ENCODE data around the gene MALAT1. TPM values are rescaled to one million over a fixed set of nuclear protein-coding genes. Genes with fewer than 3 reads are reported as not detected.

The MALAT1 gene
- total RNA-seq, 1 donor from 2014 or later, result 8,553 TPM

DNA sequence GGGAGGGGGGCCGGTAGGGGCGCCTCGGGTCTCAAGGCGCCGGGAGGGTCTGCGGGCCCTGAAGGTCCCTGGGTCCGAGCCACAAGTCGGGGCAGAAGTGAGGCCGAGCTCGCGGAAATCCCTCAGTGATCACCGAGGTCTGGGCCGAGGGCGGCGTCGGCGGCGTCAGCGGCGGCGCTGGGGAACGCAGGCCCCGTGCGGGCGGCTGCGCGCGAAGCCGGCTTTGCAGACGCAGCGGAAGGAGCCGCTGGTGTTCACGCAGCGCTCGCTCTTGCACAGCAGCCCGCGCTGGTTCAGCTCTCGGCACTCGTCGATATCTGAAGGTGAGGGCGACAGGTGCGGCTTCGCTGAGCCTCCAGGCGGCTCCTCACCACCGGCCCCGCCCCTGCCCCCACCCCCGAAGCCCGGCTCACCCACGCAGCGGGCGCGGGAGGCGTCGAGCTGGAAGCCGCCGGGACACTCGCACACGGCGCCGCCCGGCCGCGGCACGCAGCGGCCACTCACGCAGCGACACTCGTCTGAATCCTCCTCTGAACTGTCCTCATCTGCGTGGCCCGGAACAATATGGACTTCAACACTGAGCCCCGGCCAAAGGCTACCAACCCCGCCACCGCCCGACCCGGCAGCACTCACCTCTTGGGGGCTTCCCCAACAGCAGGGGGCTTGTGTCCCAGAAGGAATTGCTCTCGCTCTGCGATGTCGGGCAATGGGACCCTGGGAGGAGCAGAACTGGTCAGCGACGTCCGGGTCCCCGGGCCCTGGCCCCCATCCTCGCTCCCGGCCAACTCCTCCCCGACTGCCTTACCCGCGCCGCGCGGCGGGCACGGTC is 40.3 kb downstream of the MALAT1 start:
- H3K36me3 ChIP-seq, result peaks cover 51 to 63% of the 10 kb centered on the region in 2 donors
- peaks cover 16 to 22% of the 10 kb centered on the region in 2 donors for H3K4me1 ChIP-seq
- H3K4me3 ChIP-seq, result peak overlapping the region; percentile 58 to 68
- no peak for DNase-seq (ENCODE audit: low spot score in 2 of 2)
- peak overlapping the region; percentile 80 to 90 for H3K27ac ChIP-seq
- intact Hi-C loops (cut with DNase I), result no loop called here
- TF ChIP-seq, protein P1, sequence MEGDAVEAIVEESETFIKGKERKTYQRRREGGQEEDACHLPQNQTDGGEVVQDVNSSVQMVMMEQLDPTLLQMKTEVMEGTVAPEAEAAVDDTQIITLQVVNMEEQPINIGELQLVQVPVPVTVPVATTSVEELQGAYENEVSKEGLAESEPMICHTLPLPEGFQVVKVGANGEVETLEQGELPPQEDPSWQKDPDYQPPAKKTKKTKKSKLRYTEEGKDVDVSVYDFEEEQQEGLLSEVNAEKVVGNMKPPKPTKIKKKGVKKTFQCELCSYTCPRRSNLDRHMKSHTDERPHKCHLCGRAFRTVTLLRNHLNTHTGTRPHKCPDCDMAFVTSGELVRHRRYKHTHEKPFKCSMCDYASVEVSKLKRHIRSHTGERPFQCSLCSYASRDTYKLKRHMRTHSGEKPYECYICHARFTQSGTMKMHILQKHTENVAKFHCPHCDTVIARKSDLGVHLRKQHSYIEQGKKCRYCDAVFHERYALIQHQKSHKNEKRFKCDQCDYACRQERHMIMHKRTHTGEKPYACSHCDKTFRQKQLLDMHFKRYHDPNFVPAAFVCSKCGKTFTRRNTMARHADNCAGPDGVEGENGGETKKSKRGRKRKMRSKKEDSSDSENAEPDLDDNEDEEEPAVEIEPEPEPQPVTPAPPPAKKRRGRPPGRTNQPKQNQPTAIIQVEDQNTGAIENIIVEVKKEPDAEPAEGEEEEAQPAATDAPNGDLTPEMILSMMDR (IDR thresholded peaks at IDR 0.05), result no peak
- H3K9me3 ChIP-seq, result no peaks in the 10 kb centered on the region
- H3K27me3 ChIP-seq, result no peaks in the 10 kb centered on the region

DNA sequence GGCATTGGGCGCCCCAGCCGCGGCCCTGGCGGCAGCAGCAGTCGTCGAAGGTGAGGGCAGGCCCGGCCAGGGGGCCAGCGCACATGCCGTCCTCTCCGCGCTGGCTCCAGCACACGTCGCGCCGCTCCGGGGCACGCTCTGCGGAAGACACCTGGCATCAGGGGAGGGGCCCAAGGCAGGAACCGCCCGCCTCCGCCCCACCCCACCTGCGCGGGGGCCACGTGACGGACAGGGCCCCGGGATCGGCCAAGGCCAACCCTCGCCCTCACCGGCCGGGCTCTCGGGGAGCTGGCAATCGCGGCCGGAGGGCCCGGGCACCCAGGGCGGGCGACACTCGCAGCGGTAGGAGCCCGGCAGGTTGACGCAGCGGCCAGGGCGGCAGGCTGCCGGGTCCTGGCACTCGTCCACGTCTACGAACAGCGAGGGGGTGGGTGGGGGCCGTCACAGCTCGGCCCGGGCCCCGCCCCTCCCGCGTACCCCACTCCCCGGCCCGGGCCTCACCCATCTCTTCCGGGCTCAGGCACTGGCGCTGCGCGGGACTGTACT is 41.0 kb downstream of the MALAT1 start:
- intact Hi-C loops (cut with DNase I), result loop anchor here (1.0 to 5.0 kb wide), 6 partner anchors 15 to 112 kb away; partner anchors contain the start of genes LTBP3, PCNX3 and SCYL1
- TF ChIP-seq, protein P1 (IDR thresholded peaks at IDR 0.05), result peak in 1 of 3 experiments; percentile 57
- DNase-seq (ENCODE audit: low spot score in 2 of 2), result no peak
- peaks cover 55 to 63% of the 10 kb centered on the region in 2 donors for H3K36me3 ChIP-seq
- H3K27ac ChIP-seq, result peak overlapping the region; percentile 80 to 90
- no peaks in the 10 kb centered on the region for H3K27me3 ChIP-seq
- H3K4me3 ChIP-seq, result peak overlapping the region; percentile 58 to 68
- peaks cover 16 to 22% of the 10 kb centered on the region in 2 donors for H3K4me1 ChIP-seq
- H3K9me3 ChIP-seq, result no peaks in the 10 kb centered on the region

DNA sequence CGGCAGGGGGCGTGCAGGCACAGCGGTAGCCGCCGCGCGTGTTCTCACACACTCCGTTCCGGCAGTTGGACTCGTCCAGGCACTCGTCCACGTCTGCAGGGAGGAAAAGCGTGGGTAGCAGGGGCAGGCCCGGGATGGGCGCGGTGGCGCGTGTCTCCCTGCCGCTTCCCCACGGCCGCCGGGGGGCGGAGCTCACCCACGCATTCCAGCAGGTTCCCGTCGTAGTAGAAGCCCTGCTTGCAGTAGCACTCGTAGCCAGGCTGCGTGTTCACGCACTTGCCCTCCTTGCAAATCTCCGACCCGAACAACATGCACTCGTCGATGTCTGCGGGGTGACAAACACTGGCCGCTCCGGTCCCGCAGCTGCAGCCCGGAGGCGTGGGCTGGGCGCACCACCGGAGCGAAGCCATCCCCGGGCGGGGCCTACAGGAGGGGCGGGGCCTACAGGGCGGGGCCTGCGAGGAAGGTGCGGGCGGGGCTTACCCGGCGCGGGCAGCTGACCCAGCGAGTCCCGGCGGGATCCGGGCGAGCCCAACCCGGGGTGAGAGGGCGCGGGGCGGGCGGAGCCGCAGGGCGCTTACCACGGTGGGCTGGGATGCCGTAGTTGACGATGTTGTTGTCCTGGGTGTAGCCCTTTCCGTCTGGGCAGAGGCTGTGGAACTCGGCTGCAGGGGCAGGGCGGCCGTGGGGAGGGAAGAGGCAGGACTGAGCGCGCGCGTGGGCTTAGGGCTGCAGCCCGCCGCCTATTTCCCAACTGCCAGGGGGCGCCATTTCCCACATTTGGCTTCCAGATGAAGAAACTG is 41.6 kb downstream of the MALAT1 start:
- peaks cover 55 to 63% of the 10 kb centered on the region in 2 donors for H3K36me3 ChIP-seq
- H3K4me1 ChIP-seq, result peaks cover 16 to 22% of the 10 kb centered on the region in 2 donors
- intact Hi-C loops (cut with DNase I), result loop anchor here (1.0 to 5.0 kb wide), 6 partner anchors 15 to 112 kb away; partner anchors contain the start of genes LTBP3, PCNX3 and SCYL1
- H3K27me3 ChIP-seq, result no peaks in the 10 kb centered on the region
- TF ChIP-seq, protein P1 (IDR thresholded peaks at IDR 0.05), result peak; percentile 85 to 98 (median 94)
- H3K9me3 ChIP-seq, result no peaks in the 10 kb centered on the region
- H3K4me3 ChIP-seq, result peak overlapping the region; percentile 58 to 68
- DNase-seq (ENCODE audit: low spot score in 2 of 2), result peak; percentile 54 to 94
- peak overlapping the region; percentile 80 to 90 for H3K27ac ChIP-seq

DNA sequence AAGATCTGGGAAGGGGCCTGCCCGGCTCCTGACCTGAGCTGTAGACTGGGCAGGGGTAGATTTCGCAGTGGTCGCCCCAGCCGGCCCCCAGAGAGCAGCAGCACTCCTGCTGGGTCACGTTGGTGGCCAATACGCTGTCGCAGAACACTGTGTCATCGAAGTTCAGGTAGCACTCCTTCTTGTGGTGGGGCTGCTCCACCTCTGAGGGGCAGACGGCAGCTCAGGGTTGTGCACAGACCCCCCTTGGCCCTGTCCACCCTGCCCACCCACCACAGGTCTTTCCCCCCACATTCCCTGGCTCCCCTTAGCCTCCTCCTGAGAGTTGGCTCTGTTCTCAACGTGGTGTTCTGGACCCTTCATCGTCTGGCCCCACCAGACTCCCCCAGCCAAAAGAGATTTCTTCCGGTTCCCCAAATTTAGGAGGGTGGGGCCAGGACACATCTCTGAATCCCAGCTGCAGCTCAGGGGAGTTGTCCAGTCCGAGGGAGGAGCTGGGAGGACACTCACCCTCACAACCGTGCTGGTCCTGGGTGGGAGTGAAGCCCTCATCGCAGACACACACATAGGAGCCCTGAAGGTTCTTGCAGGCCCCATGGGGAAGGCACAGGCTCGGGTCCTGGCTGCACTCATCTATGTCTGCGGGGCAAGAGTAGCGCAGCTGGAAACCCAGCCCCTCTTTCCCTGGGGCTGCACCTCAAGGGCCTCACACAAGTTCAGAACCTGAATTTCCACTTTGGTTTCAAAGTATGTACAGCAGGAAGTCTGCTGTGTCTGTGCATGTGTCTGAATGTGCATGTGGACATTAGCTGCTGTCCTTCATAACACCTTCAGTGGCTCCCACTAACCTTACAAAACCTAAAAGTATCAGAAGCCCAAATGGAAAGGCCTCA is 42.5 kb downstream of the MALAT1 start:
- H3K4me1 ChIP-seq, result peaks cover 16 to 22% of the 10 kb centered on the region in 2 donors
- no peaks in the 10 kb centered on the region for H3K27me3 ChIP-seq
- peak overlapping the region; percentile 58 to 68 for H3K4me3 ChIP-seq
- H3K36me3 ChIP-seq, result peaks cover 48 to 65% of the 10 kb centered on the region in 2 donors
- TF ChIP-seq, protein P1 (IDR thresholded peaks at IDR 0.05), result no peak
- intact Hi-C loops (cut with DNase I), result loop anchor here (5.0 kb wide), 1 partner anchor 111 kb away; no protein-coding TSS in a partner anchor
- no peaks in the 10 kb centered on the region for H3K9me3 ChIP-seq
- DNase-seq (ENCODE audit: low spot score in 2 of 2), result no peak
- peak overlapping the region; percentile 80 to 90 for H3K27ac ChIP-seq

Data from ascending aorta (tissue), 2 donors.